AG09319 (cell line): ENCODE data around the gene UTP14C.
"Not testable (repeated sequence)": the region's sequence is repeated elsewhere in the genome, so short reads cannot be mapped to it uniquely, and the experiment has no call there.

Experiments used
- DNase-seq: peaks from one replicate; pipeline ENCODE4 v3.0.0-alpha.2; 2010; ENCODE audit warnings: low read depth; ENCODE audit errors: extremely low read depth
- CTCF ChIP-seq: IDR thresholded peaks from 2 replicates; pipeline ENCODE4 v1.5.1; 2011; ENCODE audit warnings: low read depth, mild to moderate bottlenecking, inconsistent platforms, low read length, moderate library complexity

UTP14C gene

GRCh38 chr13:52016296-52016695 is 8.2 kb upstream of the UTP14C start:
- DNase-seq = no peak
- no peak for TF ChIP-seq CTCF

GRCh38 chr13:52020191-52020590 is 4.3 kb upstream of the UTP14C start:
- no peak for TF ChIP-seq CTCF
- no peak for DNase-seq

GRCh38 chr13:52022356-52022755 is 2.1 kb upstream of the UTP14C start:
- DNase-seq = no peak
- TF ChIP-seq CTCF = no peak

- no peak for DNase-seq
- TF ChIP-seq CTCF = no peak
These were observed 1.2 kb downstream of the UTP14C start for GRCh38 chr13:52025475-52026245.

GRCh38 chr13:52026246-52026626 is 1.7 kb downstream of the UTP14C start:
- DNase-seq = no peak
- no peak for TF ChIP-seq CTCF

- DNase-seq = no peak
- no peak for TF ChIP-seq CTCF
These were observed 3.3 kb downstream of the UTP14C start for GRCh38 chr13:52027832-52028231.

- no peak for TF ChIP-seq CTCF
These were observed 5.1 kb downstream of the UTP14C start for GRCh38 chr13:52029569-52029968.

GRCh38 chr13:52030401-52030800 is 5.9 kb downstream of the UTP14C start:
- not testable (repeated sequence) for DNase-seq

More at GRCh38 chr13:52029569-52029968, 5.1 kb downstream of the UTP14C start:
- no peak for DNase-seq
